Prostate gland (tissue), 2 donors: ENCODE data around the gene GNAQ.

ENCODE experiments used
- POLR2A ChIP-seq: fragments of 450-650 bp; IDR thresholded peaks from one replicate; pipeline ENCODE4 v1.6.1; 2016; ENCODE audit warnings: antibody characterized with exemption, mild to moderate bottlenecking
- POLR2AphosphoS5 ChIP-seq: sonication (generic); formaldehyde crosslinking; IDR thresholded peaks from one replicate; pipeline ENCODE4 v1.6.1; 2017; ENCODE audit warnings: antibody characterized with exemption
- TF ChIP-seq, protein P1 (sequence below), 4 experiments: fragments of 200-600 bp in 2 of 4; fragments of 450-650 bp in 2 of 4; sonication (generic) in 2 of 4; IDR thresholded peaks; 1 replicate in 3 of 4; 2 replicates in 1 of 4; pipeline ENCODE4 v1.5.1; 2016 to 2019; ENCODE audit warnings: antibody characterized with exemption in 4 of 4, mild to moderate bottlenecking in 2 of 4, moderate library complexity in 2 of 4

DNA sequence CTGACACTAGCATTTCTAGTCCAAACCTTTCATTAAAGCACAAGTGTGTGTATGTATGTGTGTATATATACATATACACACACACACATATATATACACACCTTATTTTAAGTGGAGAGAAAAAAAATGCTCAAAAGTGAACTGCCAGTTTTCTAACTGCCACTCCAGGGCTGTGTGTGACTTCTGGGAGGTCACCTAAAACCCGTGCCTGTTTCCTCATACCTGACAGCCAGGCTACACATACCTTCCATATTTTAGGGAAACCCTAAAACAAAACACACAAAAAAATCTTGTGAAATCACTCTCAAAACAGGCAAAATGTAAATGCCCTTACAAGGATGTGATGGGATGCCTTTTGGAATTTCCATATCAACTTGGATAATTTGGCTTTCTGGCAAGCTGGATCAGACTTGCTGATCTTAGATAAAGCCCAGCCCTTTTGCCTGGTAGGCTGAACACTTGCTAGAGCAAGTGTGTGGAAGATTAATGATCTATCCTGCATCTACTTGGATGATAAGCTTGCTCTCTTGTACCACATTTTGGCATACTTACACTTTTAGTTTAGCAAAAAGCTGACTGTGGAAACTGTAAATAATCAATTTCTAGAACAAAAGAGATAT, 127.8 kb downstream of the GNAQ start:
- TF ChIP-seq POLR2A (no peak), POLR2AphosphoS5 (no peak)
- TF ChIP-seq, protein P1, sequence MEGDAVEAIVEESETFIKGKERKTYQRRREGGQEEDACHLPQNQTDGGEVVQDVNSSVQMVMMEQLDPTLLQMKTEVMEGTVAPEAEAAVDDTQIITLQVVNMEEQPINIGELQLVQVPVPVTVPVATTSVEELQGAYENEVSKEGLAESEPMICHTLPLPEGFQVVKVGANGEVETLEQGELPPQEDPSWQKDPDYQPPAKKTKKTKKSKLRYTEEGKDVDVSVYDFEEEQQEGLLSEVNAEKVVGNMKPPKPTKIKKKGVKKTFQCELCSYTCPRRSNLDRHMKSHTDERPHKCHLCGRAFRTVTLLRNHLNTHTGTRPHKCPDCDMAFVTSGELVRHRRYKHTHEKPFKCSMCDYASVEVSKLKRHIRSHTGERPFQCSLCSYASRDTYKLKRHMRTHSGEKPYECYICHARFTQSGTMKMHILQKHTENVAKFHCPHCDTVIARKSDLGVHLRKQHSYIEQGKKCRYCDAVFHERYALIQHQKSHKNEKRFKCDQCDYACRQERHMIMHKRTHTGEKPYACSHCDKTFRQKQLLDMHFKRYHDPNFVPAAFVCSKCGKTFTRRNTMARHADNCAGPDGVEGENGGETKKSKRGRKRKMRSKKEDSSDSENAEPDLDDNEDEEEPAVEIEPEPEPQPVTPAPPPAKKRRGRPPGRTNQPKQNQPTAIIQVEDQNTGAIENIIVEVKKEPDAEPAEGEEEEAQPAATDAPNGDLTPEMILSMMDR (IDR thresholded peaks at IDR 0.05) = no peak
